ENCODE data around the gene ARF3. TPM values are rescaled to one million over a fixed set of nuclear protein-coding genes. Genes with fewer than 3 reads are reported as not detected.

Gene ARF3
- polyA plus RNA-seq, 3 donors from 2014 or later: 31.2 to 40.7 (median 37.2) TPM

DNA sequence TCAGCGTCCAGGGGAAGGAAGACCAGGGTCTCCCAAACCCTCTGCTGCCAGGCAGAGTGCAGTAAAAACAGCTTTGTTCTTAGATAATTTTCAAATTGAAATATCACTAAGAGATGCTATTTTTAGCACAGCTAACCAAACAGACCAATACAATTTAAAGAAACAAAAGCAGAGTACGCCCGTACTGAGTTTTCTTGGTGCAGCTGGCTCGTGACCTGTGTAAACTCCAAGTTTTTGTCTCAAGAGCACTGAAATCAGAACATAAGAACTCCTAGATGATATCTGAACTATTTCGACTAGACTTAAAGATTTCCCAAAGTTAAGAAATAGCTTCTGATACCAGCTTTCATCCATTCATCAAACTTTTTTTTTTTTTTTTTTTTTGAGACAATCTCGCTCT, 10.3 kb downstream of the ARF3 start:
- Mint-ChIP-seq H3K4me3 (no peak overlapping the region), H3K9me3 (no peaks in the 10 kb centered on the region), H3K27me3 (ENCODE audit: low read depth in 3 of 3) (peaks cover 0 to 2% (median 0%) of the 10 kb centered on the region in 3 donors), H3K27ac (no peak overlapping the region), H3K4me1 (peaks cover 7 to 24% of the 10 kb centered on the region in 2 donors), H3K36me3 (peaks cover 4 to 8% (median 4%) of the 10 kb centered on the region in 3 donors)
- DNase-seq: no peak

DNA sequence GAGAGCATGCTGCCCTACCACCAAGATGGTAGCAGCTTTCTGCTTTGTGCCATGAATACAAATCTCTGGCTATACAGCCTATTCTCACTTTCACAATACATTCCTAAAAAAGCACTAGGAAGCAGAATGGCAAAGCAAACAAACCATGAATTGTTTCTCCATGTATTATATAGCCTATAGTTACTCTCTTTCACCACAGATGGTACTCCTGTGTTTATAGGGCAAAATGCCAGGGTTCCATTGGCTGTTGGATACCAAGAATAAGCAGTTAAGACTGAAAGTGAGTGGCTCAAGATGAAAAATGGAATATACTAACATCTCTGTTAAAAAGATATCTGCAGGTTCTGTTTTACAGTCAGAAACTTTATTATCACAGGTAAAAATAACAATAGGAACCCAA, 11.1 kb downstream of the ARF3 start:
- Mint-ChIP-seq H3K4me1 (peaks cover 7 to 24% of the 10 kb centered on the region in 2 donors), H3K27ac (no peak overlapping the region), H3K36me3 (peaks cover 4 to 8% (median 4%) of the 10 kb centered on the region in 3 donors), H3K9me3 (no peaks in the 10 kb centered on the region), H3K4me3 (no peak overlapping the region), H3K27me3 (ENCODE audit: low read depth in 3 of 3) (peaks cover 0 to 2% (median 0%) of the 10 kb centered on the region in 3 donors)
- DNase-seq: no peak

DNA sequence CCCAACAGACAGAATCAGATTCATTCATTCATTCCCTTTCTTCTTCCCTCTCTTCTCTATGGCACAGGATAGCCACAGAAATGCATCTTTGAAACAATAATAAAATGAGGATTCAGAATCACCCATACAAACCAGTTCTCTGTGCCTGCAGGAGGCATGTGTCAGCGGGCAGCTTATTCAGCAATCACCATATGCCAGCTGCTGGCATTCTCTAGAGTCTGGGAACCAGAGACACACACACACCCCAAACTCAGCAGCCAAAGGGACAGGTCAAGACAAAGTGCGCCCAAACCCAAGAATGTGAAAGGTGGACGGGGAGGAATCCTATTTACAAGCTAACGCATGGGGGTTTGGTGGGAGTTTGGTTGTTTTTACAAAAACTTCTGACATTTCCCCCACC, 14.1 kb downstream of the ARF3 start:
- no peak for DNase-seq

DNA sequence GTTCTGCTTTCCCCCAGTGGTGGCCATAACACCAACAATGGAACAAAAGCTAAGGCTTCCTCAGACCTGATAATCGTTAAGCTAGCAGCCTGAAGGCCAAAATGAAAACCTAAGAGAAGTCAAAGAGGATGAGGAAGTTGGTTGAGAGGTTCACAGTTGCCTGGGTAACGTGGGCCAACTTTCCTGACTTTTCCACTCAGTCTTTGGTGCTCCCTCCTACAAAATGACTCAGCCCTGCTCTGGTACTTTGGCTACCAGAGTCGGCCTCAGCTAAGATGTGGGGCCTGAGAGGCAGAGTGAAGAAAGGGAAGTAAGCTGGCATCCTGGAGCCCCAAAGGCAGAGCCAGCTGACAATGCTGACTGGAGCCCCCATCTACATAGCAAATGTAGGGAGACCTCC, 17.1 kb downstream of the ARF3 start:
- no peak for DNase-seq
- H3K27ac Mint-ChIP-seq: peak overlapping the region in 1 of 6 donors; percentile 76
- peaks cover 0 to 39% (median 9%) of the 10 kb centered on the region in 3 donors for H3K36me3 Mint-ChIP-seq
- H3K4me1 Mint-ChIP-seq: peaks cover 24 to 25% of the 10 kb centered on the region in 2 donors
- no peak overlapping the region for H3K4me3 Mint-ChIP-seq
- H3K27me3 Mint-ChIP-seq (ENCODE audit: low read depth in 3 of 3): peaks cover 0 to 2% (median 0%) of the 10 kb centered on the region in 3 donors
- H3K9me3 Mint-ChIP-seq: no peaks in the 10 kb centered on the region

More for the DNA sequence above, 14.1 kb downstream of the ARF3 start:
- no peaks in the 10 kb centered on the region for H3K9me3 Mint-ChIP-seq
- H3K36me3 Mint-ChIP-seq: peaks cover 0 to 29% (median 12%) of the 10 kb centered on the region in 3 donors
- no peak overlapping the region for H3K4me3 Mint-ChIP-seq
- peak overlapping the region in 1 of 6 donors; percentile 1 for H3K27ac Mint-ChIP-seq
- peaks cover 7 to 24% of the 10 kb centered on the region in 2 donors for H3K4me1 Mint-ChIP-seq
- H3K27me3 Mint-ChIP-seq (ENCODE audit: low read depth in 3 of 3): peaks cover 0 to 2% (median 0%) of the 10 kb centered on the region in 3 donors

DNA sequence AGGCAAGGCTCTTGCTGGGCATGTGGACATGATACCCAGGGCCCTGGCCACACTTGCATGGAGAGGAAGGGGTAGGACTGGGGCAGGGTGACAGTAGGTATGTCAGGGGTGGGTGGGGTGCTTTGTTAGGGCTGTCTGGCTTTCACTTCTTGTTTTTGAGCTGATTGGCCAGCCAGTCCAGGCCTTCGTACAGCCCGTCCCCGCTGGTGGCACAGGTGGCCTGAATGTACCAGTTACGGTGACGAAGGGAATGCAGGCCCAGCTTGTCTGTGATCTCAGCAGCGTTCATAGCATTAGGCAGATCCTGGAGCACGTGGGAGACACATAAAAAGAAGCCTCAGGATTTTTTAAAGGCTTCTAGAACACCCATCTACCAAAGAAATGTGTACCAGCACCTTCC, 18.5 kb downstream of the ARF3 start:
- peaks cover 0 to 39% (median 9%) of the 10 kb centered on the region in 3 donors for H3K36me3 Mint-ChIP-seq

DNA sequence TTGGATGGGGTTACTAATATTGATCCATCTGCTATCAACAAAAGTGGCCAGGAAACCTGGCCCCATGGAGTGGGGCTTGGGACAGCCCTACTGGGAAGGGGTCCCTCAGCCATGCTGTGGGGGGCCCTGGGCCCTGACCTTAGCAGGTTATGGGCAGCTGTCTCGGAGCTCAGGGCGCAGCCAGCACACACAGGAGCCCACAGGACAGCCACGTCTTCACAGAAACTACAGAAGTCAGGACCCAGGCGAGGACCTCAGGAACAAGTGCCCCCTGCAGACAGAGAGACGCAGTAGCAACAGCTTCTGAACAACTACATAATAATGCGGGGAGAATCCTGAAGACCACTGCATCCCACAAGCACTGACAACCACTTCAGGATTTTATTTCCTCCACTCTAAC, 20.1 kb downstream of the ARF3 start:
- peak overlapping the region; percentile 32 to 99 (median 62) for H3K27ac Mint-ChIP-seq
- H3K4me1 Mint-ChIP-seq: peaks cover 47 to 49% of the 10 kb centered on the region in 2 donors
- no peaks in the 10 kb centered on the region for H3K9me3 Mint-ChIP-seq
- H3K36me3 Mint-ChIP-seq: peaks cover 0 to 39% (median 9%) of the 10 kb centered on the region in 3 donors
- DNase-seq: no peak
- H3K27me3 Mint-ChIP-seq (ENCODE audit: low read depth in 3 of 3): peaks cover 0 to 9% (median 2%) of the 10 kb centered on the region in 3 donors
- no peak overlapping the region for H3K4me3 Mint-ChIP-seq

More for the DNA sequence above, 18.5 kb downstream of the ARF3 start:
- DNase-seq: no peak
- no peak overlapping the region for H3K4me3 Mint-ChIP-seq
- H3K4me1 Mint-ChIP-seq: peaks cover 32 to 38% of the 10 kb centered on the region in 2 donors
- H3K27ac Mint-ChIP-seq: peak overlapping the region in 1 of 6 donors; percentile 24
- H3K27me3 Mint-ChIP-seq (ENCODE audit: low read depth in 3 of 3): peaks cover 0 to 3% (median 0%) of the 10 kb centered on the region in 3 donors
- H3K9me3 Mint-ChIP-seq: no peaks in the 10 kb centered on the region

DNA sequence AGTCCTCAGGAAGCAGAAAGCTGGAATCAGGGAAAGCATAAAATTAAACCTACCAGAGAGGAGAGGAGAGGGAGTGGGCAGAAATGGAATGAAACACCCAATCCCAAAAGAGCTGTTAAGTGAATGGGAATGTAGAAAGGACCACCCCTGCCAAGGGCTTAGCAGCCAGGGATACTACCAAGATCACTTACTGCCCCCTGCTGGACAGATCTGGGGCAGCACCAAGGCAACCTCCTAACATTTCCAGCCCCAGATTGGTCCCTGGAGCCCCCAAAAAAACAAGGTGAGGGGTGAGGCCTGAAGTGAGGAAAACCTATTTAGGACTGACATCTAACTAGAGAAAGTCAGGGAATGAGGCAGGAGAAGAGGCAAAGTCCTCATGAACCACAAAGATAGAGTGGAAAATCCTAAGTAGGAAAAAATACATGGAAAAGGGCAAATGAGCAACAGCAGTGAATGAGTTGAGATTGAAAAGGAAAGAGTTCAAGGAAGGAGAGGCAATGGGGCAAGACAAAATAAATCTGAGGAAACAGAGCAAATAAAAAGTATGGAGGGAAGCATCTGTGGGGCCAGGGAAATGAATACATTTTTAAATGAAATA, 20.8 kb downstream of the ARF3 start:
- no peak overlapping the region for H3K4me3 Mint-ChIP-seq
- H3K9me3 Mint-ChIP-seq: no peaks in the 10 kb centered on the region
- peak; percentile 82 to 84 (median 82) for DNase-seq
- H3K4me1 Mint-ChIP-seq: peaks cover 49 to 51% of the 10 kb centered on the region in 2 donors
- H3K27ac Mint-ChIP-seq: peak overlapping the region; percentile 84 to 99 (median 98)
- H3K36me3 Mint-ChIP-seq: peaks cover 0 to 39% (median 9%) of the 10 kb centered on the region in 3 donors
- peaks cover 0 to 9% (median 2%) of the 10 kb centered on the region in 3 donors for H3K27me3 Mint-ChIP-seq (ENCODE audit: low read depth in 3 of 3)

DNA sequence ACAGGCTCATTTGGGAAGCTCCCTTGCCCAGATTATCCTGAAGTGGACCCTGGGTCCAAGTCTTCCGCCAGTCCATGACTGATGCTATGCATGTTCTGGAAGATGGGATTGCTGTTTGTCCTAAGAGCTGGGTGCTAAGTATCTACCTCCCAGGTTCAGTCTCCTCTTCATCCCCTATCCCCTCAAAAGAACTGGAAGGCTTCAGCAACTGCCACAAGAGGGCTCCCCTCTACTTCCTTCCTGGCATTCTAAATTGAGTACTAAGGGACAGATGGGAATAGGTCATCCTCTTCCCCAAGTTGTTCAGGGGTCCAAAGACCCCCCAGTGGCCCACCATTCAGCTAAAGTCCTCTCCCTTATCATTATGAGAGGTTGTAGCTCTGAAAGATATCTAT, 23.0 kb downstream of the ARF3 start:
- H3K4me1 Mint-ChIP-seq: peaks cover 69 to 70% of the 10 kb centered on the region in 2 donors
- no peak for DNase-seq
- H3K27me3 Mint-ChIP-seq (ENCODE audit: low read depth in 3 of 3): peaks cover 2 to 9% (median 3%) of the 10 kb centered on the region in 3 donors
- H3K27ac Mint-ChIP-seq: peak overlapping the region; percentile 97 to 100 (median 98)
- H3K36me3 Mint-ChIP-seq: peaks cover 12 to 33% (median 23%) of the 10 kb centered on the region in 3 donors
- H3K4me3 Mint-ChIP-seq: peak overlapping the region; percentile 83 to 93 (median 88)
- no peaks in the 10 kb centered on the region for H3K9me3 Mint-ChIP-seq

DNA sequence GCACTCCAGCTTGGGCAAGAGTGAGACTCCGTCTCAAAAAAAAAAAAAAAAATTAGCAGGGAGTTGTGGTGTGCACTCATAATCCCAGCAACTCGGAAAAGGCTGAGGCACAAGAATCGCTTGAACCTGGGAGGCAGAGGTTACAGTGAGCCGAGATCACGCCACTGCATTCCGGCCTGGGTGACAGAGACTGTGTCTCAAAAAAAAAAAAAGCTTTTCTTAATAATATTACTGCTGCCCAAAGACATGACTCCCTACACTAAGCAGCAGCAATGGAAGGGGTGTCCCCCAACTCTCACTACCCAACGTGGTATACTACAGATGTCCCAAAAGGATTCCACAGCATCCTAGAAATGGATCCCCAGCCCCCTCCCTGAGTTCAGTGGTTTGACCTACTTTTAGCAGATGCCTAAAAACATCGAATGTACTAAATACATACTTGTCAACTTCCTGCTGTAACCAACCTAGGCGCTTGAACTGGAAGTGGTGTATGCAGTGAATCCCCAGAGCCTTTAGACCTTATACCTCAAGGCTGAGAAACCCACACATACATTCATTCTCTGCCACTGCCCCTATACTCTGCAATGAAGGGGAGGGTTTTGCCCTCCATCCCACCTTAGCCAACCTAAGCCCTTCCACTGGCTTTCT, 23.5 kb downstream of the ARF3 start:
- peaks cover 2 to 9% (median 3%) of the 10 kb centered on the region in 3 donors for H3K27me3 Mint-ChIP-seq (ENCODE audit: low read depth in 3 of 3)
- DNase-seq: peak; percentile 79 to 84 (median 81)
- no peaks in the 10 kb centered on the region for H3K9me3 Mint-ChIP-seq
- H3K36me3 Mint-ChIP-seq: peaks cover 12 to 28% (median 19%) of the 10 kb centered on the region in 3 donors
- H3K27ac Mint-ChIP-seq: peak overlapping the region; percentile 97 to 100 (median 98)
- peak overlapping the region; percentile 83 to 93 (median 88) for H3K4me3 Mint-ChIP-seq
- peaks cover 69 to 72% of the 10 kb centered on the region in 2 donors for H3K4me1 Mint-ChIP-seq

DNA sequence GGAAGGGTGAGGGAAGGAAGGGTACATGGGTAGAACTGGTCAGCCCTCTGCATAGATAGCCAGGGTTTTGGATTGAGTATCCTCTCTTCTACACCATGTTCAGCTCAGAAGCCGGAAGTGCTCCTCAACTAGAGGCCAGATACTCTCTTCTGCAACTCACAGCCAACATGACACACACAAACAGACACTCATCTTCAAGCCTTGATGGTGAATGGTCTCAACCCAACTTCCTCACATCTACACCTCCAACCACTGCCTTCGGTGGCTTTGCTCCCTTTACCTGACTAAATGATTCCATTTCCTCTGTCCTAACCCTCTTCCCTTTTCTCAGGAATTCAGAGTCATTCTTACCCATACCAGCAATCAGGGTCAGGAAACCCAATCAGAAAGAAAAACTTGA, 24.4 kb downstream of the ARF3 start:
- peaks cover 2 to 9% (median 3%) of the 10 kb centered on the region in 3 donors for H3K27me3 Mint-ChIP-seq (ENCODE audit: low read depth in 3 of 3)
- peaks cover 12 to 19% (median 15%) of the 10 kb centered on the region in 3 donors for H3K36me3 Mint-ChIP-seq
- DNase-seq: peak; percentile 49 to 61 (median 55)
- H3K4me1 Mint-ChIP-seq: peaks cover 72 to 73% of the 10 kb centered on the region in 2 donors
- peak overlapping the region; percentile 83 to 93 (median 88) for H3K4me3 Mint-ChIP-seq
- no peaks in the 10 kb centered on the region for H3K9me3 Mint-ChIP-seq
- H3K27ac Mint-ChIP-seq: peak overlapping the region; percentile 97 to 100 (median 98)

DNA sequence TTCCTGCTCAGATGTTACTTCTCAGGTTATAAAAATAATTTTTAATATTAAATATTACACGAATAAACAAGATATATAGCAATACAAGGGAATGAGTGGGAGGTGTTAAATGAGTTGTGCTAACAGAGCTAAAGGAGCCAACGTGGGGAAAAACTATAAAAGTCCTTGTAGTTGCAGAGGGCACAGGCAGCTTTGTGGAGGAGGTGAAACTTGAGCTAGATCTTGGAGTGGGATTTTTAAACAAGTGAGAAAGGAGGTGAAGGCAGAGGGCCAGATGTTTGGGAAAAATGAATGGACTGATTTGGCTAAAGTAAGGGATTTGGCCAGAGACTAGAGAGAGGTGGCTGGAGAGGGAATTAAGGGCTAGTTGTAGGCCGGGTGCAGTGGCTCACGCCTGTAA, 26.8 kb downstream of the ARF3 start:
- no peak for DNase-seq
- peaks cover 7 to 11% (median 11%) of the 10 kb centered on the region in 3 donors for H3K27me3 Mint-ChIP-seq (ENCODE audit: low read depth in 3 of 3)
- peak overlapping the region; percentile 10 to 90 (median 72) for H3K27ac Mint-ChIP-seq
- H3K36me3 Mint-ChIP-seq: peaks cover 9 to 19% (median 15%) of the 10 kb centered on the region in 3 donors
- H3K4me3 Mint-ChIP-seq: peak overlapping the region; percentile 2 to 71 (median 46)
- H3K9me3 Mint-ChIP-seq: no peaks in the 10 kb centered on the region
- H3K4me1 Mint-ChIP-seq: peaks cover 74 to 76% of the 10 kb centered on the region in 2 donors

DNA sequence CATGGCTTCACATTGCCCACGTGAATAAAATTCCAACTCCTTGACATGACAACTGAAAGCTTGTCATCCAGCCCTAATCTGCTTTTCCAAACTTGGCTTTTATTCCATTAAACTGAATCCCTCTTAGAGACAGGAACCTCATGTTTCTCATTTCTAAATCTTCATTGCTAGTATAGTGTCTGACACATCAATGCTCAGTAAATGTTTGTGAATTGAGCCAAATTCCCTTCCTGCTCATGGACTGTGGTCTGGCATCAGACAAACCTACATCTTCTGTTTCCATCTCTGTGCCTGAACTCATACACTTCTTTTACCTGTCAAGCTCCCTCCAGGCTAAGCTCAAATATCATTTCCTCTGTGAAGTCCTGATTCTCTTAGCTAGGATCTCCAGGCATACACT, 27.7 kb downstream of the ARF3 start:
- peaks cover 68 to 71% of the 10 kb centered on the region in 2 donors for H3K4me1 Mint-ChIP-seq
- H3K9me3 Mint-ChIP-seq: no peaks in the 10 kb centered on the region
- H3K27me3 Mint-ChIP-seq (ENCODE audit: low read depth in 3 of 3): peaks cover 7 to 20% (median 19%) of the 10 kb centered on the region in 3 donors
- peaks cover 11 to 19% (median 15%) of the 10 kb centered on the region in 3 donors for H3K36me3 Mint-ChIP-seq
- DNase-seq: no peak
- peak overlapping the region in 1 of 5 donors; percentile 47 for H3K4me3 Mint-ChIP-seq
- H3K27ac Mint-ChIP-seq: peak overlapping the region; percentile 4 to 90 (median 52)

DNA sequence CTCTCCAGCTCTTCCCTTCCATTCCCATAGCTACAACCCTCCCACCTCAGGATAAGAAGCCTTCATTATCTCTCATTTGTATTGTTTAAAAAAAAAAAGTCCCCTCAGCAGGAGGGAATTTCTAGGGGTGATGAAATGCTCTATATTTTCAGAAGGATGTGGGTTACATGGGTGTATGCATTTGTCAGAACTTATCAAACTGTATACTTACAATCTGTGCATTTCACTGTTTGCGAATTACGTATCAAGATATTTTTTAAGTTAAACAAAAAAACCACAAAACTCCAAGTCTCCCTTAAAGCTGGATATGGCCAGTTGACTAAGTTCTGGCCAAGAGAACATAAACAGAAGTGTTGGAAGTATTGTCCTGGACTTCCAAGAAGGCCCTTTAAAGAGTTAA, 30.0 kb downstream of the ARF3 start:
- Mint-ChIP-seq H3K27me3 (ENCODE audit: low read depth in 3 of 3) (peaks cover 5 to 25% (median 15%) of the 10 kb centered on the region in 3 donors), H3K36me3 (peaks cover 18 to 23% (median 19%) of the 10 kb centered on the region in 3 donors), H3K4me3 (peak overlapping the region; percentile 61 to 84 (median 75)), H3K4me1 (peaks cover 66 to 72% of the 10 kb centered on the region in 2 donors), H3K9me3 (no peaks in the 10 kb centered on the region), H3K27ac (peak overlapping the region; percentile 85 to 98 (median 95))
- DNase-seq: peak in 1 of 3 donors; percentile 23

All from immature natural killer cell (primary cell).